HG03460 (cell line): Measurements from ENCODE around the gene FLT3.
"Not testable (repeated sequence)": the region's sequence is repeated elsewhere in the genome, so short reads cannot be mapped to it uniquely, and the experiment has no call there.

ENCODE experiments used
- ATAC-seq: cut with Tn5 transposase; IDR thresholded peaks from one replicate; pipeline ENCODE4 v1.9.1; 2021; ENCODE audit not compliant: unreplicated experiment

FLT3 gene

DNA sequence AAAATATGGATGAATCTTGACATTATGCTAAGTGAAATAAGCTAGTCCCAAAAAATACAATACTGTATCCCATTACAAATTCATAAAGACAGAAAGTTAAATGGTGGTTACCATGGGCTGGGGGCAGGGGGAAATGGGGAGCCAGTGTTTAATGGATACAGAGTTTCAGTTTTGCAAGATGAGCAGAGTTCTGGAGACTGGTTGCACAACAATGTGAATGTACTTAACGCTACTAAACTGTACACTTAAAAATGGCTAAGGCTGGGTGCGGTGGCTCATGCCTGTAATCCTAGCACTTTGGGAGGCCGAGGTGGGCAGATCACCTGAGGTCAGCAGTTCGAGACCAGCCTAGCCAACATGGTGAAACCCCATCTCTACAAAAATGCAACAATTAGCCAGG, 1.5 kb upstream of the FLT3 start:
- ATAC-seq: not testable (repeated sequence)

DNA sequence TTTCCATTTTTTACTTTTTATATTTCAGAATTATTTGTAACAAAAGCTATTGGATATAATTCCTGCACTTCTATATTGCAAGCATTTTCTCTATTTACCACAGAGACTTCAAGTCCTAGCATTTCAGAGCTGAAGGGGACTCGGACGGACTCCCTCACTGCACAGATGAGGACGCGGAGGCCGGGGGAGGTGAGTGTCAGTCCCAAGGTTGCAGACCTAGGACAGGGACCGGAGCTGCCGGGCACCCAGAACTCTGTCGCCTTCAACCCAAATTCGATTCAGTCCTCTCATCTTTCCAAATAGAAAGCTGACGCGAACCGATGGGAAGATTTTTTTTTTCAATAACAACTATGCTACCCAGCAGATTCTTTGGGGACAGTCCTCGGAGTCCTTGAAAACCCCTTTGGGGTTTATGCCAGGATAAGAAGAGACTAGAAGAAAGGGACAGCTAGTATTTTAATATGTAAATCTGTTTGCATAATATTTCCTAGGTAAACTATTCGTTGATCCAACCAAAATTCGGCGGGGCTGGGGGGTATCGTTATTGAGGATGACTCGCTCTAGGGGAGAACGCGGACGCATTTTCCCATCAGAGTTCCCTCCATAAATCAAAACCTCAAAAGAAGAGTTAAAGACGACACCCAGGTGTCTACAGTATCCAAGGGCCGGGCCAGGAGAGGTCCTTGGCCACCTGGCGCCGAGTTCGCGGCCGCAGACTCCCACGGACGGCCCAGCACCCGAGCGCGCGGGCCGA, 803 bp downstream of the FLT3 start:
- no peak for ATAC-seq

- no peak for ATAC-seq
Observed at GRCh38 chr13:28097503-28097902, 2.9 kb downstream of the FLT3 start.

GRCh38 chr13:28094306-28094705, 6.1 kb downstream of the FLT3 start:
- no peak for ATAC-seq

DNA sequence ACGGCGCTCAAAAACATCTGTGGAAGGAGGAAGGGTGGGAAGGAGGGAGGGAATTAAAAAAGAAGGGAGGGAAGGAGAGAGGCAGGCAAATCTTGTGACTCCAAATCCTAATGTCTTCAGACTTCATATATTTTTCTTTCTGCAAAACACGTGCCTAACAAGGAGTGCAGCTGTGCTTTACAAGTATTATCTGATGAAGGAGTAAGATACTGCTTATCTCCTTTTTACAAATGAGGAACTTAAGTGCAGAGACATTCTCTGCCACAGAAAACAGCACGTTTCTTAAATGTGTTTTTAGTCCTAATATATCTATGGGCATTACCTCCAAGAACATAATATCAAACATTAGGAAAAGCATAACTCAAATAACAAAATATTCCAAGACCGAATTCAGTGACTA, 6.5 kb downstream of the FLT3 start:
- ATAC-seq: no peak

DNA sequence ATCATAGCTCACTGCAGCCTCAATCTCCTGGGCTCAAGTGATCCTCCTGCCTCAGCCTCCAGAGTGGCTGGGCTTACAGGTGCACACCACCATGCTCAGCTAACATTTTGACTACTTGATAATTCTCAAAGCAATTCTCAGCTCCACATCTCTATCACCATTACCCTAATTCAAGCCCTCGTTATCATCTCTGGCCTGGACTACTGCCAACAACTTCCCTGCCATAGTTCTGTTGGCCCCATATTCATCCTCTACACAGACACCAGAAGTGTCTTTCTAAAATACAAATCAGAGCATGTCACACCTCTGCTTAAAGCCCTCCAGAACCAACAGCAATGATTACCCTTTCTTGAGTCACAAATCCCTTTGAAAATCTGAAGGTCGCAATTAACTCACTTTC, 7.9 kb downstream of the FLT3 start:
- no peak for ATAC-seq

- ATAC-seq: no peak
Observed at GRCh38 chr13:28089065-28089464, 11.3 kb downstream of the FLT3 start.

GRCh38 chr13:28077820-28078219, 22.6 kb downstream of the FLT3 start:
- not testable (repeated sequence) for ATAC-seq

- ATAC-seq: no peak
Observed at GRCh38 chr13:28077231-28077630, 23.1 kb downstream of the FLT3 start.

DNA sequence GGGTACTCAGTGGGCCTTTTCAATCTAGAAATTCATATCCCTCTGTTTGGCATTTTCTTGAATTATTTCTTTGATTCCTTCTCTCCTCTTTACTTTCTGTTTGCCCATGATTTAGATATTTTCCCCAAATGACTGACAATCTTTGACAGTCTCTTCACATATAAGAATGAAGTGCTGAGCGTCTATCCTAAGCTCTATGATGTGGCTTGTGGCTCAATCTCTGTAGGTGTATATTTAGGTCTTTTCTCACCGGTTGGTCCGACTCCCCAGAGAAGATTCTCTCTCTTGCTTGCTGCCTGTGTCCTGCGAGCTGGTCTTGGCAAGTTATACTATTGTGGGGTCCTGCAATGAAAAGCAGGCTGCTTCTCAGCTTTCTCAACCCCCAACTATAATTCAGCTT, 29.0 kb downstream of the FLT3 start:
- ATAC-seq: no peak

DNA sequence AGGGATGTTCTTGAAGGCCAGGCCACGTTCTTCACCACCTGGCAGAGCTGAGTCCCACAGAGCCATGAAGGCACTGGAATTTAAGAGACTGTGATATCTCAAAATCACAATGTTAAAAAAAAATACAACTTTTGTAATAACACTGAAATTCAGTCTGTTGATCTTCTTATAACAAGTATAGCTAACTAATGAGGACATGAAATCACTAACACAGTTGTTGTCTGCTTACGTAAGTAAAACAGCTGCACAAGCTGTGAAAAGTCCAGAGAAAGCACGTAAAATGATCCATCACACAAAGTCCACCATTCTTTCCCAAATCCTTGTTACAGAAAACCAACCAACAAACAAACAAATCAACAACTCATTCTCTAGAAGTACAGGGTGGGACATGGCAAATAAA, 32.9 kb downstream of the FLT3 start:
- ATAC-seq: no peak

GRCh38 chr13:28058866-28059613, 41.3 kb downstream of the FLT3 start:
- no peak for ATAC-seq

- no peak for ATAC-seq
Observed at GRCh38 chr13:28056970-28057712, 43.2 kb downstream of the FLT3 start.

DNA sequence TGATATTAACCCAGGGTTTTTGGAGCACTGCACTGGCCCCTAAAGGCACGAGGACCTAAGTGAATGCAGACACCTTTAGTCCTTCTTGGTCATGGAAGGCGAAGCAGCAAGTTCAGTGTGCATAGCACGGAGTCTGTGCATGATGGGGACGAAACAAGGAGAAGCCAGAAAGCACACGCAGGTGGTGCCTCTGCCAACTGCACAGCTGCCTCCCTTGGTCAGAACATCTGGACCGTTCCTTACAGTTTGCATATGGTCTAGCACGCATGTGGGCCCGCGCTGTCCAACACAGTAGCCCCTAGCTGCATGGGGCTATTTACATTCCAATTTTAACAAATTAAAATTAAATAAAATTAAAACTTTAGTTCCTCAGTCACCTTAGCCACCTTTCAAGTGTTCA, 44.0 kb downstream of the FLT3 start:
- ATAC-seq: no peak

- ATAC-seq: no peak
Observed at GRCh38 chr13:28055357-28055756, 45.0 kb downstream of the FLT3 start.

DNA sequence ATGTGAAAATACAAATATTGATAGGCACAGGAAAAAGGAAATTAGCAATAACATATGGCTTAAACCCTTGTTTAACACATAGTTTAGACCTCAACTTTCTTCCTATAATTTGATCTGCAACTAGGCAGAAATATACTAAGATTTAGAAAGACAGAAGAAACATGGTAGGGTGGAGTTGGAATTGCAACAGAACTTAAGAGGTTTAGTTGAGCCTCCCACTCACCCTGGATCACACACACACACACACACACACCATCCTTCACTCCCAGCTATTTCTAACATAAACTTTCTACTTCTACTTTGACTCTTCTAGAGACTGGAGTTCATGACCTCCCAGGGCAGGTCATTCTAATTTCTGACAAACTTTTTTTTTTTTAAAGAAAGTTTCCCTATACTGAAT, 47.4 kb downstream of the FLT3 start:
- ATAC-seq: no peak

DNA sequence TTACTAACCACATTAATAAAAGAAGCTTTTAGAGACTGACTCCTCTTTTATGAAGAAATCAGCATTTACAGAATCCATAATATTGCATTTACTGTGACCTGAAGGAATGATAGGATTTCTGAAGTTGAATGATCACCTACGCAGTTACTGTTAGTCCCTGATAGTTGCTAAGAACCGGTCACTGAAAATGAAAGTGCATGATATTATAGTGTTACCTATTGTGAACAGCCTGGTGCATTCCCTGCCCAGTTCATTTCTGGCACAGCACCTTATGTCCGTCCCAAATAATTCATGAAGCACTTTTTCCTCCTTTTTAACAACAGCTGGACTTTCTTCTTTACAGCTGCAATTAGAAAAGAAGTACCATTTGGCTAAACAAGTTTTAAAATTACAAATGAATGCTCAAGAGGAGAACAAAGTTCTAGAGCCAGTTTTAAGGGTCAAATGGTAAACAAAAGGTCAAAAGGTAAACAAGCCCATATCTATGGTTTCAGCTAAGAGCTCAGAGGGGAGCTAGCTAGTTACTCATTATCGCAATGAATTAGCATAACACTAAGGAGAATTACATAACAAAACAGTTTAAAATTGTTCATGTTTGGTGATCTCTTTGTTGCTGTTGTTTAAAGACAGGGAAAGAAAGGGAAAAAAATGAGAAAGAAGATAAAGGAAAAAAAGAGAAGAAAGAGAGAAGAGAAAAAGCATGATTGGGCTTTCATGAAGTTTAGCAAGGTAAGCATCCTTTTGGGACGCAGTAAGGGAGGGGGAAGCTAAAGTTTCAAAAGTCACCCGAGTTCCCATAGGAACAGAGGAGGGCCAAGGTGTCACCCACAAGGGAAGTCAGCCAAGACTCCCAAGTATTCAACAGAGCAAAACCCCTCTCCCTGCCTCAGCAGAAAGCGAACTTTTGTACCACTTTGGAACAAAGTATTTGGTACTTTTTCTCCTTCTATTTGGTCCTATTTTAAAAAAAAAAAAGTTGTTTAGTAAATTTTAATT, 50.2 kb downstream of the FLT3 start:
- no peak for ATAC-seq

DNA sequence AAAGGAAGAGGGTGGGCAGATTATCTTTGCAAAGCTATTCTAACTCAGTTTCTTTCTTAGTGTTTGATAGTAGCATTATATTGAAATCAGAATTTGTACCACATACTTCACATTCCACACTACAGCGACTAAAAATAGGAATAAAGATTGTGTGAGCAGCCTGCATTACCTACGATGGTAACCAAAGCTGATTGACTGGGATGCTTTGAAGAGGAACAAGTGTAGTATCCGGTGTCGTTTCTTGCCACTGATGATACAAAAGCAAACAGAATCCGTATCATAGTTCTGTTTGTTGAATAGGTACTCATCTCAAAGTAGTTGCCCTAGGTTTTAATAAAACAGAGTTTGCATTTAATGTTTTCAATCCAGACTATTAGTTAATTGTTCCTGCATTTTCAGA, 51.2 kb downstream of the FLT3 start:
- ATAC-seq: no peak

GRCh38 chr13:28048768-28049167, 51.6 kb downstream of the FLT3 start:
- no peak for ATAC-seq

- ATAC-seq: peak; percentile 92
Observed at GRCh38 chr13:28047757-28048388, 52.5 kb downstream of the FLT3 start.
